ENCODE data around the gene TNS1. TPM values are rescaled to one million over a fixed set of nuclear protein-coding genes. Genes with fewer than 3 reads are reported as not detected.
A peak's percentile ranks its signal among the peaks of the same experiment; 100 is the strongest.

TNS1 gene
- total RNA-seq, 6 experiments from 2014 or later = 113 to 139 (median 126) TPM

- no peaks in the 10 kb centered on the region for H3K9me3 Mint-ChIP-seq
- peaks cover 57% of the 10 kb centered on the region for H3K4me1 Mint-ChIP-seq (ENCODE audit: low read depth)
- peak; percentile 63 for TF ChIP-seq CTCF (IDR thresholded peaks at IDR 0.05)
- no peak overlapping the region for H3K4me3 Mint-ChIP-seq
- peaks cover 49% of the 10 kb centered on the region for H3K36me3 Mint-ChIP-seq (ENCODE audit: low read depth)
- H3K27ac Mint-ChIP-seq = no peak overlapping the region
- no peak for DNase-seq
- H3K27me3 Mint-ChIP-seq (ENCODE audit: insufficient read depth) = peaks cover 13% of the 10 kb centered on the region
Measured at GRCh38 chr2:217872319-217872718, 130.5 kb downstream of the TNS1 start.

DNA sequence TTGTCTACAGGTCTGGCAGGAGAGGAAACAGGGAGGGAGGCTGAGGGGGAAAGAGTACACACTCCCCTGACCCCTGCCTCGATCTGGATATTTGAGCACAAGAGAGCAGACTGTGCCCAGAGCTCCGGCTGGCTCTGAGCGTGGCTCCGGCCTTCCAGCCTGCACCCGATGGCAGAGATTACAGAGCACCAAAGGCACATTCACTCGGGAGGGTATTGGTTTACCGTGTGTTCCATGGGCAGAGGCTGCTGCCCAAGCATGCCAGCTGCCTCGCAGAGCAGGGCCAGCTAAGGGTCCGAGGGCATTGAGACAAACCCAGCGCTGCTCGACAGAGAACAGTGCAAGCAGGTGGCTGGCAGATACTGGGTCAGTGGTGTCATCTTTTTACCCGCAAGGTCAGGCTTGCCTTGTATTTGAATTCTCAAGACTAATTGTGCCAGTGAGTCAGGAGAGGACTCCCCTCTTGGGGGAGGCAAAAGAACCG is 132.2 kb downstream of the TNS1 start:
- Mint-ChIP-seq H3K36me3 (ENCODE audit: low read depth) (peaks cover 49% of the 10 kb centered on the region), H3K4me3 (no peak overlapping the region), H3K4me1 (ENCODE audit: low read depth) (peaks cover 39% of the 10 kb centered on the region), H3K27ac (peak overlapping the region; percentile 40), H3K27me3 (ENCODE audit: insufficient read depth) (peaks cover 16% of the 10 kb centered on the region), H3K9me3 (no peaks in the 10 kb centered on the region)
- TF ChIP-seq CTCF (IDR thresholded peaks at IDR 0.05) = no peak
- DNase-seq = no peak

DNA sequence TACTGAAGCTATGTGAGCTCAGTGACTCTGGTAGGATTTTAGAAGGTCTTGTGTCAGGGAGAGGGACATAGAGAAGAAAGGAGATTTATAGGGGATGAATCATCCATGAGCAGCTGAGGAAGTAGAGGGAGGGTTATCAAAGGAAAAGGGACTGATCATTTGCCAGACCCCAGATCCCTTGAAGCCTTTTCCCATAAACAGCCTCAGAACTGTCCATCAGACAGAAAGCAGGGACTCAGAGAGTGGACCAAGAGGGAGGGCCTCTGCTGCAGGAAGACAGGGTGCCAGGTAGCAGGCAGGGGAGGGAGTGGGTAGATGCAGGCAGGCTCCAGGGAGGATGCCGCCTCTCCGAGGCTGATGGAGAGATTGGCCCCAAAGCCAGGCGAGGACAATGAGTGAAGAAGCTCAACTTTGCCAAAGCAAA is 133.9 kb downstream of the TNS1 start:
- peak overlapping the region; percentile 52 for H3K27ac Mint-ChIP-seq
- peak; percentile 51 for DNase-seq
- H3K4me1 Mint-ChIP-seq (ENCODE audit: low read depth) = peaks cover 27% of the 10 kb centered on the region
- peaks cover 17% of the 10 kb centered on the region for H3K27me3 Mint-ChIP-seq (ENCODE audit: insufficient read depth)
- H3K36me3 Mint-ChIP-seq (ENCODE audit: low read depth) = peaks cover 42% of the 10 kb centered on the region
- TF ChIP-seq CTCF (IDR thresholded peaks at IDR 0.05) = no peak
- H3K4me3 Mint-ChIP-seq = no peak overlapping the region
- H3K9me3 Mint-ChIP-seq = no peaks in the 10 kb centered on the region

DNA sequence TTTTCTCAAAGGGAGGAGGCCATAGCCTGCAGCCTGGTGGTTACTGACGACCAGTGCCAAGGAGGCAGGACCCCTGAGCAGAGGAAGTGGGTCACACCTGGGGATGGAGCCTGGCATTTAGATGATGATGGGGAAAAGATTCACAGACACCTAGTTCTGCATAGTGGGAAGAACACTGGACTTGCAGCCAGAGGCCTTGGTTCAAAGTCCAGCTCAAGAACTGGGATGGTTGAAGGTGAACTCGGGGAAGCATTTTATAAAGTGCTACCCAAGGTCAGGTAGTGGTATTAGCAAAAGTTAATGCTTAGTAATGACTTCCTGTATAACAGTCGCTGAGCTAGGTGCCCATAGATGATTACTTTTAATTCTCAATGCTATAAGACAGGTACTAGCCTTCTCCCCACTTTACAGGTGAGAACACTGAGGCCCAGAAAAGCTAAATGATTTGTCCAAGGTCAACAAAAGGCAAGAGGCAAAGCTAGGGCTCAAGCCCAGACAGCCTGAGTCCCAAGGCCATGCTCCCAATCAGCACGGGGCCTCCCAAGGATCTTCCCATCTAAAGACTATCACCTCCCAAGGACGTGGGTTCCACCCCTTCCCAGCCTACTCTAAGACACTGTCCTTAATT is 134.4 kb downstream of the TNS1 start:
- Mint-ChIP-seq H3K27me3 (ENCODE audit: insufficient read depth) (peaks cover 17% of the 10 kb centered on the region), H3K4me1 (ENCODE audit: low read depth) (peaks cover 27% of the 10 kb centered on the region), H3K4me3 (no peak overlapping the region), H3K27ac (peak overlapping the region; percentile 52), H3K36me3 (ENCODE audit: low read depth) (peaks cover 44% of the 10 kb centered on the region), H3K9me3 (no peaks in the 10 kb centered on the region)
- no peak for DNase-seq
- no peak for TF ChIP-seq CTCF (IDR thresholded peaks at IDR 0.05)

DNA sequence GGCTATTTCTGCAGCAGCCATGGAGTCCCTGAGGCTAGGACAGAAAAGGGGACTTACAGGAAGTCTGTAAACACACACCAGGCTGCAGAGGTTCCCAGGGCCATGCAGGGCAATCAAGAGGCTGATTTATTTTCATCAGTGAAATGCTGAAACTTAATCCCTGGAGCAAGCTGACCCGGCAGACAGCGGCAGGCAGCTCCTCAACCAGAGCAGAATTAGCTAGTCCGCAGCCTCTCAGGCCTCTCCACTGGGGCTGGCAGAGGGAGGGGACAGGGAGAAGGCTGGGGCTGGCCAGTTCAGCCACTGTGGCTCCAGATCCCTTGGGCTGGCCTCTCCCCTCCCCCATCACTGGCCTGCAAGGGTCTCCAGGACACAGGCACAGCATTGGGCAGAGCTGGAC is 136.3 kb downstream of the TNS1 start:
- no peaks in the 10 kb centered on the region for H3K9me3 Mint-ChIP-seq
- peak overlapping the region; percentile 40; the same call in 1 of the 2 replicates for H3K27ac Mint-ChIP-seq
- H3K27me3 Mint-ChIP-seq (ENCODE audit: insufficient read depth) = peaks cover 14% of the 10 kb centered on the region
- peaks cover 40% of the 10 kb centered on the region for H3K36me3 Mint-ChIP-seq (ENCODE audit: low read depth)
- H3K4me1 Mint-ChIP-seq (ENCODE audit: low read depth) = peaks cover 27% of the 10 kb centered on the region
- no peak overlapping the region for H3K4me3 Mint-ChIP-seq
- TF ChIP-seq CTCF (IDR thresholded peaks at IDR 0.05) = no peak
- no peak for DNase-seq

Data from HFFc6 (cell line).